Activated CD4-positive, CD25-positive, alpha-beta regulatory T cell (primary cell): ENCODE data around the gene PPT1.

ENCODE experiments used
- DNase-seq, 4 experiments: peaks; one replicate each; lab custom pipeline; 2025; lab: John Stamatoyannopoulos, UW

Gene PPT1

GRCh38 chr1:40030528-40031135 lies 66.4 kb downstream of the PPT1 start:
- DNase-seq = no peak

GRCh38 chr1:40029608-40030007 lies 67.4 kb downstream of the PPT1 start:
- no peak for DNase-seq

GRCh38 chr1:40027647-40028046 lies 69.4 kb downstream of the PPT1 start:
- DNase-seq = no peak

- no peak for DNase-seq
Observed at GRCh38 chr1:40024671-40025070, 72.4 kb downstream of the PPT1 start.

- no peak for DNase-seq
Observed at GRCh38 chr1:40023379-40023944, 73.6 kb downstream of the PPT1 start.
